AG04449 (cell line): Measurements from ENCODE around the gene LIMS2.

Experiments
- CTCF ChIA-PET: fragments of 350-600 bp; formaldehyde crosslinking; extraction: SDS; loops from one replicate; lab custom pipeline; 2021; ENCODE audit warnings: antibody characterized with exemption; lab: Yijun Ruan, JAX
- POLR2A ChIA-PET: fragments of 400-600, 350-600 bp; formaldehyde crosslinking; extraction: SDS; loops from one replicate; lab custom pipeline; 2020; ENCODE audit warnings: antibody characterized with exemption, inconsistent platforms; lab: Yijun Ruan, JAX
- DNase-seq: peaks from one replicate; pipeline ENCODE4 v3.0.0-alpha.2; 2010; ENCODE audit warnings: low read depth, low spot score
- H3K4me3 ChIP-seq: 2 replicates; pipeline ENCODE4 v1.5.1; 2011; ENCODE audit warnings: low read depth, mild to moderate bottlenecking, control low read depth, low read length
- CTCF ChIP-seq: IDR thresholded peaks from one replicate; pipeline ENCODE4 v1.5.1; 2011; ENCODE audit warnings: mild to moderate bottlenecking, moderate library complexity, low read length, control low read depth, inconsistent platforms; ENCODE audit not compliant: insufficient read depth; ENCODE audit errors: missing control alignments

The LIMS2 gene

DNA sequence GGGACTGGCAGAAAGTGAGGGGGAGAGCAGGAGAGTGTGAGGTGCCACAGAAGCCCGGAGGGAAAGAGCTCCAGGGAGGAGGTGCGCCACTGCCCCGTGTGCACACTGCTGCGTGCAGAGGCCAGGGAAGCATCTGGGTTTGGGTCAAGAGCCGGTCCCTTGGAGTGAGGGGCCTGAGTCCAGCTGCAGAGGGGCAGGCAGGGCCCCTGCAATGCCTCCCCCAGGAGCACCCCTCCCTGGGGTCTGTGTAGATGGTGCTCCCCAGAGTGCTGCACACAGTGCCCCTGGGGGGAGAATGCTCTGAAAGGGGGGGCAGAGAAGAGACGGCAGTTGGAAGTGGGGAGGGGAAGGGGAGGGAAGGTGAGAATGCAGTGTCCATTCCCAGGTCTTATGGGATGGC is 3.7 kb upstream of the LIMS2 start:
- no peak for TF ChIP-seq CTCF
- CTCF ChIA-PET: no interaction called here
- POLR2A ChIA-PET: no interaction called here
- no peak overlapping the region for H3K4me3 ChIP-seq
- DNase-seq: no peak

DNA sequence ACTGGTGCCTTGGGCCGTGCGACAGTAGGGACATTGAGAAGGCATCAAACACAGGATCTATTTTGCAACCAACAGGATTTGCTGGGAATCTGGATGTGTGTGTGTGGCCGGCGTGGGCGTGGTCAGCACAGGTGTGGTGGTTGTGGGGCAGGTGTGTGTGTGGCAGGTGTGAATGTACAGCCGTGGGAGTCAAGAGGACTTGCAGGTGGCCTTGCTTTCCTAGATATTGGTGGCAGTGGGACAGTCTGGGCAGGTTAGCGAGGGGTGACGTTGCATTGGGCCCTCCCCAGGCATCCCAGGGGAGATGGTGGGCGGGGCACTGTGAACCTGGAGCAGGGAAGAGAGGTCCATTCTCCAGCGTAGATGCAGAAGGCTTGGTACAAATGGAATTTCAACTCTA is 3.2 kb upstream of the LIMS2 start:
- TF ChIP-seq CTCF: no peak
- H3K4me3 ChIP-seq: no peak overlapping the region
- DNase-seq: no peak
- CTCF ChIA-PET: no interaction called here
- POLR2A ChIA-PET: interaction anchor here (0.6 kb wide), 1 partner anchor 89 kb away, joined by 3 read pairs; no protein-coding TSS in a partner anchor

DNA sequence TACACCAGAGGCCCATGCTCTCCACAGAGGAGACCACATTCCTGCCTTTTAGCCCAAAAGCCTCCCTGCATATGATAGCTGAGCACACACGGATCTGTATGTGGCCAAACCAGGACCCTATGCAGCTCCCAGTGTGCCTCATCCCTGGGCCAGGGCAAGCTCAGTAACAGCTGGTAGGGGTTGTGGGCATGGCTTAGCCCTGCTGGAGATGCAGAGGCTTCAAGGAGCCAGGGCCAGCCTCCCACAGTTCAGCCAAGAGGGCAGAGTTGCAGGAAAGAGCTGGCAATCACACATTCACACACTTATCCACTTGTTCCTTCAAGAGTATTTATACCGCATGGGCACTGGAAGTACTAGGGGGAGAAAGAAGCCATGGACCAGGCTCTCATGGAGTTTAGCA is 1.6 kb upstream of the LIMS2 start:
- CTCF ChIA-PET: interaction anchor here (1.5 to 3.2 kb wide), 3 partner anchors 20 to 86 kb away, joined by 7 to 17 read pairs (median 9); no protein-coding TSS in a partner anchor
- no peak overlapping the region for H3K4me3 ChIP-seq
- TF ChIP-seq CTCF: no peak
- POLR2A ChIA-PET: interaction anchor here (1.0 kb wide), 1 partner anchor 39 kb away, joined by 4 read pairs; no protein-coding TSS in a partner anchor
- DNase-seq: no peak

GRCh38 chr2:127674241-127675209 is 805 bp downstream of the LIMS2 start:
- ChIA-PET POLR2A (no interaction called here), CTCF (interaction anchor here (1.2 to 3.2 kb wide), 5 partner anchors 12 to 195 kb away, joined by 4 to 17 read pairs (median 6); no protein-coding TSS in a partner anchor)
- no peak for DNase-seq
- no peak for TF ChIP-seq CTCF
- H3K4me3 ChIP-seq: peak overlapping the region; percentile 68

GRCh38 chr2:127673291-127674069 is 1.9 kb downstream of the LIMS2 start:
- CTCF ChIA-PET: interaction anchor here (1.2 to 1.5 kb wide), 2 partner anchors 22 to 82 kb away, joined by 3 to 5 read pairs; no protein-coding TSS in a partner anchor
- no peak for DNase-seq
- POLR2A ChIA-PET: no interaction called here
- TF ChIP-seq CTCF: no peak
- H3K4me3 ChIP-seq: peak overlapping the region; percentile 68
